ENCODE data around the gene RXRG.
"Not testable (repeated sequence)": the region's sequence is repeated elsewhere in the genome, so short reads cannot be mapped to it uniquely, and the experiment has no call there.

Gene RXRG

DNA sequence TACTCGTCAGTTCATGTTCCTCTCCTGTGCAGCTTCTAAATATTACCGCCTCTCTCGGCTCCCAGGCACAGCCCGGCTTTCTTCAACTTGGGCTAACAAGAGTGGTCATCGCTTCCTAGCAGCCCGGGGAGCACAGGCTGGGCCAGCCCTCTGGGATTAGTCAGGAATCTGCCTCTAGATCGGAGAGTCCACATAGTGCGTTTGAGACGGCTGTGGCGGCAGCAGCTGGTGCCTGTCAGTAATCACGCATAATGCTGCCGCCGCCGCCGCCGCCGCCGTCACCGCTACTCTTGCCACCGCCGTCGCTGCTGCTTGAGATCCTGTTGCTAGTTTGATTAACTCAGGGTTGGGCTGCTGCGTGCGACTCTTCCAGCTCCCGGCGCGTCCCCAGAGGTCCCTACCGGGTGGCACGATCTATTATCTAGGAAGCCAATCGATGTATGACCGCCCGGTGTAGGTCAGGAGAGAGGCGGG lies at the start of gene RXRG:
TSS of gene RXRG (minus strand) at position 230 of the 474 bp plus-strand sequence. CDS start 233 bp downstream, outside the sequence.
- no peak for DNase-seq (ENCODE audit: low spot score)

GRCh38 chr1:165492845-165493373 lies 48.0 kb upstream of the RXRG start:
- no peak for DNase-seq (ENCODE audit: low spot score)

GRCh38 chr1:165490175-165490574 lies 45.2 kb upstream of the RXRG start:
- no peak for DNase-seq (ENCODE audit: low spot score)

DNA sequence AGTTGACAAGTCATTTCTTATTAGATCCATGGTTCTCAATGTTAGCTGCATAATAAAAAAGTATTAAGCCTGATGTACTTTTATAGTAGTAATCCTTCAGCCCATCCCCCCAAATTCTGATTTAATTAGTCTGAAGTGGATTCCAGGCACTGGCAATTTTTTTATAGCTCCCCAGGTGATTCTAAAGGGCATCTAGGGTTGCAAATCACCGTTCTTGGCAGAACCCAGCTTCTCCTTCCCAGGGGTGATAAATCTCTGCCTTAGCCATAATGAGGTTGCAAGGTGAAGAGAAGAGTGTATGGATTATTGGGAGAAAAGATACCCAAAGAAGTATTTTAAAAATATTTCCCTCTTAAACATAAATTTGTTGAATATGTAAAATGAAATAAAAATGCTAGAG lies 43.0 kb upstream of the RXRG start:
- no peak for DNase-seq (ENCODE audit: low spot score)

- DNase-seq (ENCODE audit: low spot score): no peak
Observed at GRCh38 chr1:165486663-165487062, 41.7 kb upstream of the RXRG start.

GRCh38 chr1:165485716-165486115 lies 40.8 kb upstream of the RXRG start:
- DNase-seq (ENCODE audit: low spot score): no peak

DNA sequence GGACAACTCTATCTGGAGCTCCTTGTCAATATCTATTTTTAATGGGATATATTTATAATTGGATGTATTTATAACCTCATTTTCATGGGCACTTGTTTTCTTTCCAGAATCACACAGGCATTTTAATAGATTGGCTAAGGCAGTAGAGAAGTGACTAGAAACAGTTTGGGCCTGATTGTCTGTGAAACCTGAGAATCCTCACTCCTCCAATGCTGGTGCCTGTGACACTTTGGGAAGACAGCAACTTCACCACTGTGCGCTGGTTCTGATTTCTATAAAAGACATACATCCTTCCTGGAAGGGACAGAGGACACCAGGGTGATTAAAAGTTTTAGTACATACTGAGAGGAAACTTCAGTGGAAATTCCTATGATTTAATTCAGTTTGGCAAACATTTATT lies 39.6 kb upstream of the RXRG start:
- DNase-seq (ENCODE audit: low spot score): no peak

DNA sequence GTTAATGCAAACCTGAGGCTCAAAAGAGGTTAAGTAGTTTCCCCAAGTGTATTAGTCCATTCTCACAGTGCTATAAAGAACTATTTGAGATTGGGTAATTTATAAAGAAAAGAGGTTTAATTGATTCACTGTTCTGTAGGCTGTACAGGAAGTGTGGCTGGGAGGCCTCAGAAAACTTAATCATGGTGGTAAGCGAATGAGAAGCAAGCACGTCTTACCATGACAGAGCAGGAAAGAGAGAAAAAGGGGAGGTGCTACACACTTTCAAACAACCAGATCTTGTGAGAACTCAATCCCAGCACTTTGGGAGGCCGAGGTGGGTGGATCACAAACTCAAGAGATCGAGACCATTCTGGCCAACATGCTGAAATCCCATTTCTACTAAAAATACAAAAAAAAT lies 38.5 kb upstream of the RXRG start:
- DNase-seq (ENCODE audit: low spot score): no peak

DNA sequence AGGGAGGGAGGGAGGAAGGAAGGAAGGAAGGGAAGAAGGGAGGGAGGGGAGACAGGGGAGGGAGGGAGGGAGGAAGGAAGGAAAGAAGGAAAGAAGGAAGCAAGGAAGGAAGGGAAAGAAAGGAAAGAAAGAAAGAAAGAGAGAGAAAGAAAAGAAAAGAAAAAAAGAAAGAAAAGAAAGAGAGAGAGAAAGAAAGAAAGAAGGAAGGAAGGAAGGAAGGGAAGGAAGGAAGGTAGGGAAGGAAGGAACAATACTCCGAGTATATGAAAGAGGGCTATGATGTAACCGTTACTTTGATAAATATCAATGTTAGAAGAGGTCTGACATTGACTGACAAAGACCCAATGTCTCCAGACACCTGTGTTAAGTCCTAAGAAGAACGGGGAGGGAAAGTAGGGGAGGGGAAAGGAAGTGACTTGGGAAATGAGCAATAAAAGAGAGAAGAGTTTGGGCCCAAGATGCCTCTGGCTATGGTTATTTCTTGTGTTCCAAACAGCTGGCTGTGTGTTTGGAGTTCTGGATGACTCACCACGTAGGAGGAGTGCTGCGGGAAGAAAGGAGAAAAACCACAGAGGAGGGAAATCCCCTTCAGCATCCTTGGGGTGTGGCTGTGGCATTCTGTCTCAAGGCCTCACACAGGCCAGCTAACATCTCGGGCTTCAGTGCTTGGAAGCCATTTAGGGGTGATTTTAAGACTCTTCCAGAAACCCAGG lies 37.0 kb upstream of the RXRG start:
- no peak for DNase-seq (ENCODE audit: low spot score)

GRCh38 chr1:165476776-165477175 lies 31.9 kb upstream of the RXRG start:
- no peak for DNase-seq (ENCODE audit: low spot score)

- DNase-seq (ENCODE audit: low spot score): no peak
Observed at GRCh38 chr1:165474196-165474595, 29.3 kb upstream of the RXRG start.

- no peak for DNase-seq (ENCODE audit: low spot score)
Observed at GRCh38 chr1:165473081-165473480, 28.2 kb upstream of the RXRG start.

DNA sequence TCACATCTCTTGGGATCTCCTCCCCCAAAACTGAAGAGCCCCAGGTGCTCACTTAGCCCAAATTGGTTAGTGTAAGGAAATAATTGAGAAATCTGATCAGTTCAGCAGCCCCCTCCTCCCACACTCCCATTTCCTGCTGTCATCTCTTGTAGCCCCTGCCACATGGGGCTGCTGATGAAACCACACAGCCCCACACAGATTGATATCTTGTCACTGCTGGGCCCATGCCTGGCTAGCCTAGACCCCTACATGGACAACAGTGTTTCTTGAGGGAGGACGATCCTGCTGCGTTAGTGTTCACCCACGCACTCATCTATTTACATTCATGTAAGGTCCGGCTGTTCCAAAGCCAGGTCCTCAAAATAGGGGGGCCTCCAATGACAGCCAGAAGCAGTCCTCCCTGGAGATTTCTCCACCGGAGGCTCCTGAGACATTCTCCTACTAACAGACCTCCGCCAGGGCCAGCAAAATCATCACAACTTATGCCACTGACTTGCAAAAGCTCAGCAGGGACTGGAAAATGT lies 23.9 kb upstream of the RXRG start:
- DNase-seq (ENCODE audit: low spot score): no peak

GRCh38 chr1:165468253-165468652 lies 23.3 kb upstream of the RXRG start:
- no peak for DNase-seq (ENCODE audit: low spot score)

- no peak for DNase-seq (ENCODE audit: low spot score)
Observed at GRCh38 chr1:165467706-165468105, 22.8 kb upstream of the RXRG start.

DNA sequence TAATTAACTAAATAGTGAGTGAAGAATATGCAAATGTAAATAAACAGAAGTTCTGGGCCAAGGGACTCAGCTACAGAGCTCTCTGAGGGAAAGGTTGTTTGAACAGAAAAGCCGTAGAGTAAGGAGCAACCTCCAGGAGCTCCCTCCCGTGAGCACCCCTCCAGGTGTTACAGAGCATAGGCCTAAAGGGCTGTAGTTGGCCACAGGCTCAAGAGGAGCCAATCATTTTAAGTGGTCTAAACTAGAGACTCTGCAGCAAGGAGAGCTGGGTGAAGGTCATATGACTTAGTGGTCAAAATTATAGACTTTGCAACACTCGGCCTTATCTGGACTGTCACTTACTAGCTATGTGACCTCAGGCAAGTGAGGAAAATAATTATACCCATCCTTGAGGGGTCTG lies 19.1 kb upstream of the RXRG start:
- DNase-seq (ENCODE audit: low spot score): no peak

DNA sequence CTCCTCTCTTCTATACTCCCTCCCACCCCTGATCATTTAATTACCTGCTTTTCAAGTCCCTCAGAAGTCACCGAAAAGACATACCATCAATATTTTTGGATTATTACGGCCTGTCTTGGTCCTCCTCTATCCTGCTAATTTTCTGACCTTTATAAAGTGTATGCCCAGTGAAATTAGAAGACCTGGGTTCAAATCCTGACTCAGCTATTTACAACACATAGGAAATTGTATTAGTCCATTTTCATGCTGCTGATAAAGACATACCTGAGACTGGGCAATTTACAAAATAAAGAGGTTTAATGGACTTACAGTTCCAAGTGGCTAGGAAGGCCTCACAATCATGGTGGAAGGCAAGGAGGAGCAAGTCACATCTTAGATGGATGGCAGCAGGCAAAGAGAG lies 14.8 kb upstream of the RXRG start:
- DNase-seq (ENCODE audit: low spot score): not testable (repeated sequence)

- no peak for DNase-seq (ENCODE audit: low spot score)
Observed at GRCh38 chr1:165456861-165457260, 11.9 kb upstream of the RXRG start.

- DNase-seq (ENCODE audit: low spot score): no peak
Observed at GRCh38 chr1:165456114-165456513, 11.2 kb upstream of the RXRG start.

DNA sequence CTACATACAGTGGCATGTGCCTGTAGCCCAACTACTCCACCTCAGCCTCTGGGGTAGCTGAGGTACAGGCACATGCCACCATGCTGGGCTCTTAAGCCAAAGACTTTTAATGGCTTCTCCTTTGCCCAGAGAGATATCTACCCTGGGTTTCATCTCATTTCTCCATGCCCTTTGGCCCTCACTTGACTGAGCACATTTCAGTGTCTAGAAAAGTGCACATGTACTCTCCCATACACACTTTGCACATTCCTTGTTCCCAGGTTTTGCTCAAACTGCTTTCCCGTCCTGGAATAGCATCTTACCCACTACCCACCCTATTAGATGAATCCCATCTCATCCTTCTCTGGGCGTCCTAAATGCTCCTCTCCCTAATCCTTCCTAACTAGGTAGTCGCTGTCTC lies 10.2 kb upstream of the RXRG start:
- no peak for DNase-seq (ENCODE audit: low spot score)

- DNase-seq (ENCODE audit: low spot score): no peak
Observed at GRCh38 chr1:165454091-165454610, 9.2 kb upstream of the RXRG start.

GRCh38 chr1:165452336-165453130 lies 7.6 kb upstream of the RXRG start:
- no peak for DNase-seq (ENCODE audit: low spot score)

DNA sequence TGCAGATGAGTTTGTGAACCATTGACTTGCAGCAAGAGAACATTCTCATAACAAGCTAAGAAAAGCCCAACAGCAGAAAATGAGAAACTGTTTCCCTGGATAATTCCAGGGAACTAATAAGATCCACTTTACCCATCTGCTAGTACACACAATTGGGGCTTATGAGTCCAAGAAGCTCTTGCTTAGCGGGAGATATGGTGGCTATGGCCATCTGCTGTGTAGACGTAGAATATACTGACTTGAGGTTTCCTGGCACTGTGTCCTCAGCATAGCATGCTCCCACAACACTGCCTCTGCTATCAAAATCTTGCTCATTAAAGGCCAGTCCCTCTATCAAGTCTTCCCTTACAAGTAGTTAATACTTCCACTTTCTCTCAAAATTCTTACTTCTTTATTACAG lies 6.8 kb upstream of the RXRG start:
- no peak for DNase-seq (ENCODE audit: low spot score)
